Thyroid gland (tissue), 4 donors: Measurements from ENCODE around the gene DNAH10.

ENCODE experiments used
- POLR2A ChIP-seq, 2 donors: fragments of 450-650 bp; IDR thresholded peaks; one replicate each; pipeline ENCODE4 v1.6.1; 2017; ENCODE audit warnings: antibody characterized with exemption in 2 of 2, mild to moderate bottlenecking in 2 of 2, moderate library complexity in 1 of 2
- TF ChIP-seq, protein P1 (sequence below), 6 experiments: fragments of 200-600 bp in 3 of 6; fragments of 450-650 bp in 3 of 6; sonication (generic) in 3 of 6; IDR thresholded peaks; one replicate each; pipeline ENCODE4 v1.5.1; 2016 to 2019; ENCODE audit warnings: antibody characterized with exemption in 6 of 6, mild to moderate bottlenecking in 2 of 6, inconsistent platforms in 1 of 6, moderate library complexity in 1 of 6

DNA sequence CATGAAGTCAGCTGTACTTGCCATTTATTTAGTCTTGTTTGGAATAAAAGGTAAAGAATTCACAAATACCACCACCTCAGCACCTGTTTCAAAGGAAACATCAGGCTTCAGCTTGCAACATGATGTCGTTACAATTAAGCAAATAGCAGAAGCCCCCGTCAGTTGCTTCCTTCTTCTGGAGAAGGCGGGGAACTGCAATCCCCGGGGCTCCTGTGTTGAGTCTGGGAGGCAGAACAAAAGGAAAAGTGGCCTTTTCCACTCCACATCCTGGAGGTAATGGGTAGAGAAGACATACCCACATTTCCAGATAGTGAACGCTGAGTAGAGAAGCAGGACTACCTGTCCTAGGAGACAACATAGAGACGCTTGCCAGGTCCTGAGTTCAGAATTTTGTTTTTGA is 92.8 kb downstream of the DNAH10 start:
- TF ChIP-seq, protein P1, sequence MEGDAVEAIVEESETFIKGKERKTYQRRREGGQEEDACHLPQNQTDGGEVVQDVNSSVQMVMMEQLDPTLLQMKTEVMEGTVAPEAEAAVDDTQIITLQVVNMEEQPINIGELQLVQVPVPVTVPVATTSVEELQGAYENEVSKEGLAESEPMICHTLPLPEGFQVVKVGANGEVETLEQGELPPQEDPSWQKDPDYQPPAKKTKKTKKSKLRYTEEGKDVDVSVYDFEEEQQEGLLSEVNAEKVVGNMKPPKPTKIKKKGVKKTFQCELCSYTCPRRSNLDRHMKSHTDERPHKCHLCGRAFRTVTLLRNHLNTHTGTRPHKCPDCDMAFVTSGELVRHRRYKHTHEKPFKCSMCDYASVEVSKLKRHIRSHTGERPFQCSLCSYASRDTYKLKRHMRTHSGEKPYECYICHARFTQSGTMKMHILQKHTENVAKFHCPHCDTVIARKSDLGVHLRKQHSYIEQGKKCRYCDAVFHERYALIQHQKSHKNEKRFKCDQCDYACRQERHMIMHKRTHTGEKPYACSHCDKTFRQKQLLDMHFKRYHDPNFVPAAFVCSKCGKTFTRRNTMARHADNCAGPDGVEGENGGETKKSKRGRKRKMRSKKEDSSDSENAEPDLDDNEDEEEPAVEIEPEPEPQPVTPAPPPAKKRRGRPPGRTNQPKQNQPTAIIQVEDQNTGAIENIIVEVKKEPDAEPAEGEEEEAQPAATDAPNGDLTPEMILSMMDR (IDR thresholded peaks at IDR 0.05), result no peak
- no peak for TF ChIP-seq POLR2A (IDR thresholded peaks at IDR 0.05)
